NCI-H446 treated with DMSO at 0.1 percent for 48 hours (cell line): ENCODE results near the gene FGGY.
"Not testable (repeated sequence)": the region's sequence is repeated elsewhere in the genome, so short reads cannot be mapped to it uniquely, and the experiment has no call there.

Experiments
- DNase-seq: peaks from one replicate; lab custom pipeline; 2025; lab: John Stamatoyannopoulos, UW

Gene FGGY

GRCh38 chr1:59592924-59593323 is 296.0 kb downstream of the FGGY start:
- DNase-seq = no peak

GRCh38 chr1:59593798-59594790 is 297.2 kb downstream of the FGGY start:
- DNase-seq = no peak

- DNase-seq = no peak
Observed at GRCh38 chr1:59595774-59596173, 298.9 kb downstream of the FGGY start.

- no peak for DNase-seq
Observed at GRCh38 chr1:59596432-59596831, 299.5 kb downstream of the FGGY start.

GRCh38 chr1:59596956-59597355 is 300.1 kb downstream of the FGGY start:
- no peak for DNase-seq

GRCh38 chr1:59597420-59598119 is 300.7 kb downstream of the FGGY start:
- no peak for DNase-seq

GRCh38 chr1:59598120-59598440 is 301.2 kb downstream of the FGGY start:
- no peak for DNase-seq

GRCh38 chr1:59601041-59601441 is 304.1 kb downstream of the FGGY start:
- DNase-seq = no peak

- DNase-seq = no peak
Observed at GRCh38 chr1:59601811-59602210, 304.9 kb downstream of the FGGY start.

- no peak for DNase-seq
Observed at GRCh38 chr1:59604191-59604590, 307.3 kb downstream of the FGGY start.

GRCh38 chr1:59605184-59605583 is 308.3 kb downstream of the FGGY start:
- no peak for DNase-seq

- no peak for DNase-seq
Observed at GRCh38 chr1:59605761-59606160, 308.9 kb downstream of the FGGY start.

GRCh38 chr1:59609245-59609644 is 312.4 kb downstream of the FGGY start:
- DNase-seq = no peak

- DNase-seq = not testable (repeated sequence)
Observed at GRCh38 chr1:59610499-59610898, 313.6 kb downstream of the FGGY start.

- DNase-seq = no peak
Observed at GRCh38 chr1:59617434-59617833, 320.5 kb downstream of the FGGY start.

- no peak for DNase-seq
Observed at GRCh38 chr1:59619557-59619956, 322.7 kb downstream of the FGGY start.

GRCh38 chr1:59625384-59625783 is 328.5 kb downstream of the FGGY start:
- no peak for DNase-seq

- DNase-seq = peak; percentile 71
Observed at GRCh38 chr1:59631561-59632255, 334.8 kb downstream of the FGGY start.

GRCh38 chr1:59635097-59635496 is 338.2 kb downstream of the FGGY start:
- no peak for DNase-seq

GRCh38 chr1:59638231-59638711 is 341.4 kb downstream of the FGGY start:
- peak; percentile 17 for DNase-seq

GRCh38 chr1:59639266-59639665 is 342.4 kb downstream of the FGGY start:
- no peak for DNase-seq

GRCh38 chr1:59640851-59641250 is 344.0 kb downstream of the FGGY start:
- no peak for DNase-seq
